GM18951 (cell line): ENCODE measurements around the gene C4orf17.
"Not testable (repeated sequence)": the region's sequence is repeated elsewhere in the genome, so short reads cannot be mapped to it uniquely, and the experiment has no call there.

Source experiments
- POLR2A ChIP-seq: IDR thresholded peaks from 4 replicates; pipeline ENCODE4 v1.6.1; 2011; ENCODE audit warnings: mild to moderate bottlenecking; ENCODE audit not compliant: insufficient read length, insufficient read depth; ENCODE audit errors: extremely low read depth
- in situ Hi-C: fragments of 300-500 bp; cut with MboI; formaldehyde crosslinking; loops from one replicate; pipeline ENCODE4 v1.12.0; 2022; ENCODE audit warnings: low sequenced_read_pairs, mixed read lengths, inconsistent platforms; ENCODE audit not compliant: unreplicated experiment

C4orf17 gene

GRCh38 chr4:99507349-99507748 lies 3.5 kb upstream of the C4orf17 start:
- TF ChIP-seq POLR2A = no peak
- in situ Hi-C loops = no loop called here

GRCh38 chr4:99507762-99508161 lies 3.1 kb upstream of the C4orf17 start:
- no peak for TF ChIP-seq POLR2A
- in situ Hi-C loops = no loop called here

GRCh38 chr4:99518601-99519295 lies 7.9 kb downstream of the C4orf17 start:
- no peak for TF ChIP-seq POLR2A
- in situ Hi-C loops = no loop called here

- no peak for TF ChIP-seq POLR2A
- in situ Hi-C loops = no loop called here
Measured at GRCh38 chr4:99529228-99529627, 18.4 kb downstream of the C4orf17 start.

GRCh38 chr4:99529956-99530355 lies 19.1 kb downstream of the C4orf17 start:
- no peak for TF ChIP-seq POLR2A
- in situ Hi-C loops = no loop called here

GRCh38 chr4:99534699-99535098 lies 23.9 kb downstream of the C4orf17 start:
- in situ Hi-C loops = not testable (repeated sequence)

- in situ Hi-C loops = no loop called here
- no peak for TF ChIP-seq POLR2A
Measured at GRCh38 chr4:99536271-99536670, 25.4 kb downstream of the C4orf17 start.

GRCh38 chr4:99536848-99537247 lies 26.0 kb downstream of the C4orf17 start:
- TF ChIP-seq POLR2A = no peak

GRCh38 chr4:99537674-99538073 lies 26.9 kb downstream of the C4orf17 start:
- in situ Hi-C loops = no loop called here
- no peak for TF ChIP-seq POLR2A

More at GRCh38 chr4:99536848-99537247, 26.0 kb downstream of the C4orf17 start:
- in situ Hi-C loops = no loop called here

GRCh38 chr4:99540277-99540939 lies 29.6 kb downstream of the C4orf17 start:
- TF ChIP-seq POLR2A = no peak
- in situ Hi-C loops = no loop called here

- no peak for TF ChIP-seq POLR2A
- in situ Hi-C loops = no loop called here
Measured at GRCh38 chr4:99552872-99553271, 42.1 kb downstream of the C4orf17 start.

- in situ Hi-C loops = loop anchor here (5.0 kb wide), 1 partner anchor 324 kb away; no protein-coding TSS in a partner anchor
- peak; percentile 83 for TF ChIP-seq POLR2A
Measured at GRCh38 chr4:99563310-99564186, 52.7 kb downstream of the C4orf17 start, which contains the start of gene TRMT10A. TSS of gene TRMT10A (minus strand) at chr4:99564039. CDS start at chr4:99559338, 4,701 bp downstream.

GRCh38 chr4:99564921-99565320 lies 54.1 kb downstream of the C4orf17 start:
- TF ChIP-seq POLR2A = no peak
- in situ Hi-C loops = loop anchor here (5.0 kb wide), 1 partner anchor 322 kb away; no protein-coding TSS in a partner anchor
